Endodermal cell (in vitro differentiated cells): ENCODE results near the gene ADGB. TPM values are rescaled to one million over a fixed set of nuclear protein-coding genes. Genes with fewer than 3 reads are reported as not detected.

Experiments used
- DNase-seq: peaks from one replicate; pipeline ENCODE4 v3.0.0-alpha.2; 2017
- H3K27ac ChIP-seq: 2 replicates; pipeline ENCODE4 v1.5.1; 2013; ENCODE audit warnings: mild to moderate bottlenecking, low read depth, low read length, moderate library complexity
- H3K27me3 ChIP-seq: 2 replicates; pipeline ENCODE4 v1.6.1; 2013; ENCODE audit warnings: mild to moderate bottlenecking, low read length, moderate library complexity; ENCODE audit not compliant: insufficient read depth, control insufficient read depth, poor library complexity, severe bottlenecking
- H3K36me3 ChIP-seq: 2 replicates; pipeline ENCODE4 v1.7.0; 2013; ENCODE audit warnings: mild to moderate bottlenecking, low read length, moderate library complexity; ENCODE audit not compliant: control insufficient read depth, insufficient read depth
- H3K4me1 ChIP-seq: one replicate; pipeline ENCODE4 v1.7.0; 2013; ENCODE audit warnings: low read length; ENCODE audit not compliant: control insufficient read depth, insufficient read depth
- H3K4me3 ChIP-seq: 2 replicates; pipeline ENCODE4 v1.5.1; 2013; ENCODE audit warnings: mild to moderate bottlenecking, low read length, moderate library complexity
- H3K9ac ChIP-seq: 2 replicates; pipeline ENCODE4 v1.6.1; 2013; ENCODE audit warnings: mild to moderate bottlenecking, low read length, moderate library complexity; ENCODE audit not compliant: poor library complexity, severe bottlenecking; ENCODE audit errors: extremely low read depth
- H3K9me3 ChIP-seq: 2 replicates; pipeline ENCODE4 v1.6.1; 2013; ENCODE audit warnings: mild to moderate bottlenecking, low read length, moderate library complexity; ENCODE audit not compliant: control insufficient read depth
- H3K27ac Mint-ChIP-seq: 2 replicates; pipeline ENCODE4 v1.8.0; 2020; ENCODE audit warnings: mixed read lengths
- H3K27me3 Mint-ChIP-seq: 2 replicates; pipeline ENCODE4 v1.8.0; 2021; ENCODE audit warnings: mild to moderate bottlenecking, mixed read lengths; ENCODE audit not compliant: insufficient read depth
- H3K36me3 Mint-ChIP-seq: 2 replicates; pipeline ENCODE4 v1.8.0; 2020; ENCODE audit warnings: low read depth, mixed read lengths
- H3K4me1 Mint-ChIP-seq: 2 replicates; pipeline ENCODE4 v1.8.0; 2020; ENCODE audit warnings: mixed read lengths
- H3K4me3 Mint-ChIP-seq: 2 replicates; pipeline ENCODE4 v1.8.0; 2020; ENCODE audit warnings: mild to moderate bottlenecking, moderate library complexity, mixed read lengths
- H3K9me3 Mint-ChIP-seq: 2 replicates; pipeline ENCODE4 v1.8.0; 2020; ENCODE audit warnings: mild to moderate bottlenecking, mixed read lengths
- CTCF ChIP-seq: fragments of 200-600 bp; sonication (generic); conservative IDR thresholded peaks from 2 replicates; pipeline ENCODE4 v1.5.0; 2021; ENCODE audit warnings: antibody characterized with exemption, mild to moderate bottlenecking
- WGBS, 2 experiments: methylation state at CpG; one replicate each; pipeline versions ENCODE4 v1.1.5 to v1.1.7; 2013; ENCODE audit warnings: missing lambda C conversion rate in 2 of 2, mixed read lengths in 1 of 2; ENCODE audit not compliant: insufficient coverage in 1 of 2, insufficient read length in 1 of 2; 5-methylcytosine and 5-hydroxymethylcytosine counted together
- total RNA-seq, 2 donors: library from RNA; stranded (reverse); fragmentation: NEBNext Ultra II Directional in 1 of 2; extraction: Animal tissue kit (Norgen Biotek cat#: 25700) in 1 of 2; gene quantifications; 2 replicates in 1 of 2; 3 replicates in 1 of 2; pipeline ENCODE4 v1.2.1, GENCODE V29; 2021

Gene ADGB
- total RNA-seq, 2 donors from 2014 or later = 0.37 to 1.3 TPM

- Mint-ChIP-seq H3K36me3 (peaks cover 10% of the 10 kb centered on the region), H3K27me3 (no peaks in the 10 kb centered on the region), H3K4me3 (no peak overlapping the region), H3K27ac (no peak overlapping the region), H3K4me1 (peaks cover 10% of the 10 kb centered on the region), H3K9me3 (peaks cover 15% of the 10 kb centered on the region)
- Histone ChIP-seq H3K27ac (no peak overlapping the region), H3K9me3 (peaks cover 17% of the 10 kb centered on the region), H3K9ac (no peak overlapping the region), H3K4me3 (no peak overlapping the region), H3K4me1 (no peaks in the 10 kb centered on the region), H3K36me3 (no peaks in the 10 kb centered on the region), H3K27me3 (no peaks in the 10 kb centered on the region)
- 76 to 81% methylated on average over 5 to 7 of the region's 8 CpGs for WGBS, 2 experiments
- no peak for DNase-seq
- TF ChIP-seq CTCF = no peak
These were observed 221.0 kb downstream of the ADGB start for GRCh38 chr6:146819596-146820320.

- H3K36me3 Mint-ChIP-seq = peaks cover 29% of the 10 kb centered on the region
- peaks cover 46% of the 10 kb centered on the region for H3K9me3 Mint-ChIP-seq
- Histone ChIP-seq H3K27ac (no peak overlapping the region), H3K27me3 (no peaks in the 10 kb centered on the region), H3K9me3 (peaks cover 53% of the 10 kb centered on the region), H3K36me3 (no peaks in the 10 kb centered on the region), H3K4me1 (peaks cover 12% of the 10 kb centered on the region), H3K4me3 (peak overlapping the region; percentile 43), H3K9ac (no peak overlapping the region)
- no peak for TF ChIP-seq CTCF
- peaks cover 19% of the 10 kb centered on the region for H3K4me1 Mint-ChIP-seq
- no peak for DNase-seq
- H3K27me3 Mint-ChIP-seq = no peaks in the 10 kb centered on the region
- no peak overlapping the region for H3K4me3 Mint-ChIP-seq
- H3K27ac Mint-ChIP-seq = peak overlapping the region; percentile 68
- WGBS, 2 experiments = 36 to 70% methylated on average over 2 to 4 of the region's 4 CpGs
These were observed 228.6 kb downstream of the ADGB start for GRCh38 chr6:146827216-146827928.

GRCh38 chr6:146829792-146830565, 231.2 kb downstream of the ADGB start:
- WGBS, 2 experiments = 77 to 86% methylated on average over 1 of the region's 1 CpG
- Mint-ChIP-seq H3K4me1 (peaks cover 21% of the 10 kb centered on the region), H3K27me3 (no peaks in the 10 kb centered on the region), H3K27ac (no peak overlapping the region), H3K4me3 (no peak overlapping the region), H3K36me3 (peaks cover 22% of the 10 kb centered on the region), H3K9me3 (peaks cover 49% of the 10 kb centered on the region)
- peaks cover 12% of the 10 kb centered on the region for H3K4me1 ChIP-seq
- H3K9ac ChIP-seq = no peak overlapping the region
- no peak for TF ChIP-seq CTCF
- H3K36me3 ChIP-seq = no peaks in the 10 kb centered on the region
- H3K4me3 ChIP-seq = peak overlapping the region; percentile 60
- H3K27ac ChIP-seq = no peak overlapping the region
- H3K9me3 ChIP-seq = peaks cover 48% of the 10 kb centered on the region
- DNase-seq = no peak
- H3K27me3 ChIP-seq = no peaks in the 10 kb centered on the region
